Ovary (tissue), 9 donors: ENCODE measurements around the gene RGL1. TPM values are rescaled to one million over a fixed set of nuclear protein-coding genes. Genes with fewer than 3 reads are reported as not detected.

Source experiments
- DNase-seq, 5 donors: peaks; one replicate each; pipeline ENCODE4 v3.0.0-alpha.2; 2019 to 2020
- H3K27ac ChIP-seq, 2 donors: fragments of 200-600 bp; one replicate each; pipeline versions ENCODE4 v1.5.1 to v1.8.0; 2019 to 2022
- H3K27me3 ChIP-seq: fragments of 200-600 bp; one replicate; pipeline ENCODE4 v1.8.0; 2022
- H3K36me3 ChIP-seq: fragments of 200-600 bp; sonication (generic); one replicate; pipeline ENCODE4 v1.5.1; 2019
- H3K4me1 ChIP-seq: one replicate; pipeline ENCODE4 v1.8.1; 2013; ENCODE audit warnings: mild to moderate bottlenecking, moderate library complexity; ENCODE audit not compliant: insufficient read depth
- H3K4me3 ChIP-seq: fragments of 200-600 bp; sonication (generic); one replicate; pipeline ENCODE4 v1.5.1; 2017
- H3K9me3 ChIP-seq, 2 donors: fragments of 200-600 bp in 1 of 2; sonication (generic) in 1 of 2; one replicate each; pipeline versions ENCODE4 v1.5.1 to v1.8.1; 2013 to 2019; ENCODE audit warnings: mild to moderate bottlenecking in 1 of 2, moderate library complexity in 1 of 2
- EP300 ChIP-seq: sonication (generic); formaldehyde crosslinking; IDR thresholded peaks from one replicate; pipeline ENCODE4 v1.6.1; 2017; ENCODE audit warnings: antibody characterized with exemption
- POLR2A ChIP-seq: fragments of 450-650 bp; IDR thresholded peaks from one replicate; pipeline ENCODE4 v1.6.1; 2017; ENCODE audit warnings: antibody characterized with exemption, mild to moderate bottlenecking, moderate library complexity
- WGBS, 3 donors: extraction: QIAGEN DNeasy Blood & Tissue Kit in 1 of 3; methylation state at CpG; one replicate each; pipeline versions ENCODE4 v1.1.5 to v1.1.7; 2013 to 2017; 5-methylcytosine and 5-hydroxymethylcytosine counted together
- intact Hi-C, 4 donors: fragments of 100-400 bp; cut with DNase I; formaldehyde crosslinking; loops; one replicate each; pipeline versions ENCODE4 v1.11.0 to v1.15.1; 2022 to 2023
- polyA plus RNA-seq, 2 donors: library from polyadenylated mRNA; stranded (reverse); fragments of 200-250 nt in 1 of 2; fragments of 350-450 nt in 1 of 2; fragmentation: Illumina TruSeq in 1 of 2; extraction: RNeasy Lipid Tissue Mini Kit (QIAGEN cat#74804) in 1 of 2; gene quantifications; one replicate each; pipeline ENCODE4 v1.2.3, GENCODE V29; 2013 to 2014
- total RNA-seq, 7 donors: library from RNA; depleted of rRNA in 2 of 7; stranded (reverse); fragments of >200 nt in 2 of 7; fragmentation: NEBNext Ultra II Directional in 3 of 7; extraction: Animal tissue kit (Norgen Biotek cat#: 25700) in 3 of 7; gene quantifications; one replicate each; pipeline versions ENCODE4 v1.1.0 to v1.2.4, GENCODE V29; 2016 to 2023
- TF ChIP-seq, protein P1 (sequence below), 3 donors: fragments of 450-650 bp in 2 of 3; fragments of 200-600 bp in 1 of 3; IDR thresholded peaks; one replicate each; pipeline versions ENCODE4 v1.5.1 to v1.8.0; 2016 to 2022; ENCODE audit warnings: antibody characterized with exemption in 3 of 3, mild to moderate bottlenecking in 1 of 3
- donor health status: DM: no; HTN: no; CAD: no; lungs with moderate emphysema.
- donor health status: DM: no; HTN: no; CAD: no.
- donor health status: Bipolar disorder and iron deficiency.
- donor health status: DM: yes; HTN: yes; CAD: no.
- donor health status: DM: no; HTN: no; CAD: no.
- donor health status: DM: yes; HTN: yes; CAD: no.

RGL1 gene
- total and polyA plus RNA-seq, 9 donors: 14.3 to 61.6 (median 25.7) TPM

DNA sequence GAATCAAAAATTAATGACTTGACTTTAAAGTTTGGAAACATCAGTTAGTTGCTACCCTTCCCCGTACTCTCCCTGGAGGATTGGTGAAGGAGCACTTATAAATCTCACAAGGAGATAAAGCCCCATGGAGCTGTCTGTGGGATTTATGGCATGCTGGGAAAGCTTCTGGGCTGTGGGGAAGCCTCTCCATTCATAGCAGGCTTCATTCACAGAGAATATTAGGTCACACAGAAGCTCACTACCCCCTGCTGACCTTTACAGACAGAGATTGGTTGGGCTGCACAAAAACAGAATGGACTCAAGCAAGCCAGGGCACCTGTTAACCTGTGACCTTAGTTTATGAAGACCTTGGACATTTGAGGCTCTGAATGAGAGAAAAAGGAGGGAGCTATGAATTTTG is 32.1 kb downstream of the RGL1 start:
- DNase-seq: no peak
- no peaks in the 10 kb centered on the region for H3K36me3 ChIP-seq
- no peak overlapping the region for H3K4me3 ChIP-seq
- H3K27me3 ChIP-seq: no peaks in the 10 kb centered on the region
- 63 to 92% (median 78%) methylated on average over 1 of the region's 1 CpG for WGBS, 3 donors
- no peak overlapping the region for H3K27ac ChIP-seq
- intact Hi-C loops: no loop called here
- no peaks in the 10 kb centered on the region for H3K9me3 ChIP-seq
- no peak for TF ChIP-seq POLR2A
- H3K4me1 ChIP-seq: peaks cover 2% of the 10 kb centered on the region

DNA sequence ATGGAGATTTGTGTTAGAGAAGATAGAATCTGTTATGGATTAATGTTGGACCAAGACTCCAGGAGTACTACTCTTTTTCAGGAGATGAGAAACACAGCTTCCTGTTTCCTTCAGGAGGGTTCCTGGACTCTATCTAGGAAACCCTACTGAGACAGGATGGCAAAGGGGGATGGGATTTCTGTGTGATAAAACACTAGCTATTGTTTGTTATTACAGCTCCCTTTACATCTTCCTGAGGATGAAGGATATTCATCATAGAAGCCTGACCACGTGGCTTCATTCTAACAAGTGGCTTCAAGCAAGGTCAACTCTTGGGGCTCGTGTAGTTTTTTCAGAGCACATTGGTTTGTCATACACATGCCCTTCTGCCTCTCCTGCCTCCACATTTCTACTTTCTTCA is 33.3 kb downstream of the RGL1 start:
- H3K27ac ChIP-seq: no peak overlapping the region
- H3K4me1 ChIP-seq: peaks cover 2% of the 10 kb centered on the region
- no peaks in the 10 kb centered on the region for H3K36me3 ChIP-seq
- TF ChIP-seq POLR2A: no peak
- no peak for TF ChIP-seq EP300
- TF ChIP-seq, protein P1, sequence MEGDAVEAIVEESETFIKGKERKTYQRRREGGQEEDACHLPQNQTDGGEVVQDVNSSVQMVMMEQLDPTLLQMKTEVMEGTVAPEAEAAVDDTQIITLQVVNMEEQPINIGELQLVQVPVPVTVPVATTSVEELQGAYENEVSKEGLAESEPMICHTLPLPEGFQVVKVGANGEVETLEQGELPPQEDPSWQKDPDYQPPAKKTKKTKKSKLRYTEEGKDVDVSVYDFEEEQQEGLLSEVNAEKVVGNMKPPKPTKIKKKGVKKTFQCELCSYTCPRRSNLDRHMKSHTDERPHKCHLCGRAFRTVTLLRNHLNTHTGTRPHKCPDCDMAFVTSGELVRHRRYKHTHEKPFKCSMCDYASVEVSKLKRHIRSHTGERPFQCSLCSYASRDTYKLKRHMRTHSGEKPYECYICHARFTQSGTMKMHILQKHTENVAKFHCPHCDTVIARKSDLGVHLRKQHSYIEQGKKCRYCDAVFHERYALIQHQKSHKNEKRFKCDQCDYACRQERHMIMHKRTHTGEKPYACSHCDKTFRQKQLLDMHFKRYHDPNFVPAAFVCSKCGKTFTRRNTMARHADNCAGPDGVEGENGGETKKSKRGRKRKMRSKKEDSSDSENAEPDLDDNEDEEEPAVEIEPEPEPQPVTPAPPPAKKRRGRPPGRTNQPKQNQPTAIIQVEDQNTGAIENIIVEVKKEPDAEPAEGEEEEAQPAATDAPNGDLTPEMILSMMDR (IDR thresholded peaks at IDR 0.05): no peak
- no peaks in the 10 kb centered on the region for H3K9me3 ChIP-seq
- no peak overlapping the region for H3K4me3 ChIP-seq
- no peak for DNase-seq
- no peaks in the 10 kb centered on the region for H3K27me3 ChIP-seq
- intact Hi-C loops: no loop called here
- WGBS, 3 donors: 54 to 75% (median 65%) methylated on average over 2 of the region's 2 CpGs

DNA sequence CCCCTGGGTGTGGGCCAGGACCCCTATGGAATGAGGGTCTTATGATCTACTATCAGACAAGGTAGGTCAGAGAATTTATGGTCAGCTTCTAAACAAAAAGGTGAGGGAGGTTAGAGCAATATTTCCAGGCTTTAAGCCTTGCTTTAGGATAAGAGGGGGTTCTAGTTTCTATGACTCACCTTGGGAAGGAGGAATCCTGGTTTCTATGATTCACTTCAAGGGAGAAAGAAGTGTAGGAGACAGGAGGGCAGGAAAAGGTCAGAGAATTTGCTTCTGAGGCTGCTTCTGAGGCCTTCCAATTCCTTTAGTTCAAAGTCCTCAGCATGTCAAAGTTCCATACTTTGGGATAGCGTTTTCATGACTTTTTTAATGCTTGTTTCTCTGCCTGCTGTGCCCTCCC is 35.2 kb downstream of the RGL1 start:
- no peaks in the 10 kb centered on the region for H3K9me3 ChIP-seq
- H3K4me1 ChIP-seq: peaks cover 4% of the 10 kb centered on the region
- intact Hi-C loops: no loop called here
- no peak for DNase-seq
- no peaks in the 10 kb centered on the region for H3K36me3 ChIP-seq
- H3K27me3 ChIP-seq: no peaks in the 10 kb centered on the region
- TF ChIP-seq EP300 (no peak), POLR2A (no peak)
- TF ChIP-seq, protein P1 (IDR thresholded peaks at IDR 0.05): no peak
- WGBS, 3 donors: 92 to 100% (median 95%) methylated on average over 1 of the region's 1 CpG
- no peak overlapping the region for H3K27ac ChIP-seq
- no peak overlapping the region for H3K4me3 ChIP-seq

DNA sequence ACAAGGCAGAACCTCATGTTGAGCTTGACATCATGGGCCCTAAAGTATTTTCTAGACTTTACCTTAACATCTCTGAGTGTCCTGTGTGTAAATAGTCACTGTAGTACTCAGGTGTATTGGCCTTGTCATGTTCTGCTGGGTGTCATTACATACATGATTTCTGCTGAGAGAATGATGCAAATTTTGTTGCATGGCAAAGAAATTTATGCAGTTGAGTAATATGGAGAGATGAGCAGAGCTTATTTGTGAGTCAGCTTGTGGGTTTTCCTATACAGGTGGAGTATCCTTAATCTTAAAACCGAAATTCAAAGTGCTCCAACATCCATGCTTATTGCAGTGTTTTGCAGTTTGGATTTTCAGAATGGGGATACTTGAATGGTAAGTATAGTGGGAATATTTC is 36.6 kb downstream of the RGL1 start:
- intact Hi-C loops: no loop called here
- TF ChIP-seq POLR2A (no peak), EP300 (no peak)
- TF ChIP-seq, protein P1 (IDR thresholded peaks at IDR 0.05): no peak
- H3K36me3 ChIP-seq: no peaks in the 10 kb centered on the region
- H3K27ac ChIP-seq: peak overlapping the region in 1 of 2 donors; percentile 72
- no peak for DNase-seq
- H3K4me3 ChIP-seq: no peak overlapping the region
- H3K27me3 ChIP-seq: no peaks in the 10 kb centered on the region
- no peaks in the 10 kb centered on the region for H3K9me3 ChIP-seq
- 0 to 27% (median 0%) methylated on average over 1 of the region's 1 CpG for WGBS, 3 donors
- peaks cover 4% of the 10 kb centered on the region for H3K4me1 ChIP-seq

DNA sequence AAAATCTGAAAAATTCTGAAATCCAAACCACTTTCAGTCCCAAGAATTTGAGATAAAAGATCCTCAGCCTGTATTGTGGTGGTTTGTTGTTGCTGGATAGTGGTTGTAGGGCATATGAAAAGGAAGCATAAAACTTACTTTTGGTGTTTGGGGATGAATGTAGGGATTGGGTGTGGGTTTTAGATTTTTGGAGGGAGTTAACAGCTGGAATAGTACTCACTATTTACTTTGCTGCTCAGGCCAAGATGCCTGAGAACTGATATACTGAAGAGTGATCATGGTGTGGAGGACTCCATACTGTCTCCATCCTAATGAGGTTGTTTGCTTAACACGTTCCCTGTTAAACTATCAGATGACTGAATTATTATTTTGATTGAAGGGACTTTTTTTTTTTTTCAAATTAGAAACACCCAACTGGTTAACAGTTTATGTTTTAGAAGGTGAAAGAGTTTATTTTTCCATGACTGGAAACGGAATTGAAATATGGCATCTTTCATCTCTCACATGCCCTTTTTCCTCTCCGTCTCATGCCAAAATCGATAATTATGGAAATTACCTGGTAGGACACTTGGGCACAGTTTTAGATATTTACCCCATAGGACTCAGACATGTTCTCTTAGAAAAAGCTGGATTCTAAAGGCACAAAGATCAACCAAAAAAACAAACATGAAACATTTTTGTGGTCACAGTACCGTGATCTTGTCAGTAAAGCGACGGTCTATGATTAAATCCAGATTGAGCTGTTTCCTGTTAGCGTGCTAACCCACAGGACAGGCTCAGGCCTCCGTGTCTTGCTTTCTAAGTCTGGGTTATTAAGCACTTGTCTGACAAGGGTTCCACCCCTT is 37.3 kb downstream of the RGL1 start:
- no peaks in the 10 kb centered on the region for H3K9me3 ChIP-seq
- H3K4me1 ChIP-seq: peaks cover 4% of the 10 kb centered on the region
- 14 to 18% (median 15%) methylated on average over 9 of the region's 9 CpGs for WGBS, 3 donors
- peak overlapping the region; percentile 16 for H3K4me3 ChIP-seq
- TF ChIP-seq, protein P1 (IDR thresholded peaks at IDR 0.05): no peak
- no peak for TF ChIP-seq POLR2A
- no peak for TF ChIP-seq EP300
- no peaks in the 10 kb centered on the region for H3K36me3 ChIP-seq
- no peak for DNase-seq
- no peaks in the 10 kb centered on the region for H3K27me3 ChIP-seq
- intact Hi-C loops: no loop called here
- peak overlapping the region in 1 of 2 donors; percentile 72 for H3K27ac ChIP-seq
